ENCODE measurements around the gene MALRD1. TPM values are rescaled to one million over a fixed set of nuclear protein-coding genes. Genes with fewer than 3 reads are reported as not detected.
A peak's percentile ranks its signal among the peaks of the same experiment; 100 is the strongest.

The MALRD1 gene
- total RNA-seq, 1 experiment from 2014 or later = 0.86 TPM

DNA sequence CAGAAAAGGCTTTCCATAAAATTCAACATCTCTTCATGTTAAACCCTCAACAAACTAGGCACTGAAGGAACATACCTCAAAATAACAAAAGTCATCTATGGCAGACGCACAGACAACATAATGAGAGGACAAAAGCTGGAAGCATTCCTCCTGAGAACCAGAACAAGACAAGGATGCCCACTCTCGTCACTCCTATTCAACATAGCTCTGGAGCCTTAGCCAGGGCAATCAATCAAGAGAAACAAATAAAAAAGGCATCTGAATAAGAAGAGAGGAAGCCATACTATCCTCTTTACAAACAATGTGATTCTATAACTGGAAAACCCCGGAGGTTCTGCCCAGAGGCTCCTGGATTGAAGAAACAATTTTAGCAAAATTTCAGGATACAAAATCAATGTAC is 251.0 kb downstream of the MALRD1 start:
- ChIA-PET CTCF (no interaction called here), POLR2A (ENCODE audit: low non-redundant PET) (no interaction called here)
- no peak for TF ChIP-seq EZH2 (IDR thresholded peaks at IDR 0.05; ENCODE audit: borderline replicate concordance, low read depth, low read length, poor library complexity, severe bottlenecking)
- TF ChIP-seq, protein P1, sequence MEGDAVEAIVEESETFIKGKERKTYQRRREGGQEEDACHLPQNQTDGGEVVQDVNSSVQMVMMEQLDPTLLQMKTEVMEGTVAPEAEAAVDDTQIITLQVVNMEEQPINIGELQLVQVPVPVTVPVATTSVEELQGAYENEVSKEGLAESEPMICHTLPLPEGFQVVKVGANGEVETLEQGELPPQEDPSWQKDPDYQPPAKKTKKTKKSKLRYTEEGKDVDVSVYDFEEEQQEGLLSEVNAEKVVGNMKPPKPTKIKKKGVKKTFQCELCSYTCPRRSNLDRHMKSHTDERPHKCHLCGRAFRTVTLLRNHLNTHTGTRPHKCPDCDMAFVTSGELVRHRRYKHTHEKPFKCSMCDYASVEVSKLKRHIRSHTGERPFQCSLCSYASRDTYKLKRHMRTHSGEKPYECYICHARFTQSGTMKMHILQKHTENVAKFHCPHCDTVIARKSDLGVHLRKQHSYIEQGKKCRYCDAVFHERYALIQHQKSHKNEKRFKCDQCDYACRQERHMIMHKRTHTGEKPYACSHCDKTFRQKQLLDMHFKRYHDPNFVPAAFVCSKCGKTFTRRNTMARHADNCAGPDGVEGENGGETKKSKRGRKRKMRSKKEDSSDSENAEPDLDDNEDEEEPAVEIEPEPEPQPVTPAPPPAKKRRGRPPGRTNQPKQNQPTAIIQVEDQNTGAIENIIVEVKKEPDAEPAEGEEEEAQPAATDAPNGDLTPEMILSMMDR (conservative IDR thresholded peaks at IDR 0.05; ENCODE audit: low read depth, low read length) = no peak
- H3K27ac ChIP-seq (ENCODE audit: low read depth, low read length, poor library complexity, severe bottlenecking) = no peak overlapping the region
- no peaks in the 10 kb centered on the region for H3K36me3 ChIP-seq (ENCODE audit: insufficient read depth, low read length, poor library complexity, severe bottlenecking)
- H3K27me3 ChIP-seq (replicated peaks; ENCODE audit: insufficient read depth, low read depth, low read length, poor library complexity) = no peaks in the 10 kb centered on the region
- H3K4me3 ChIP-seq (ENCODE audit: low read depth, low read length, poor library complexity, severe bottlenecking) = no peak overlapping the region
- intact Hi-C loops (cut with micrococcal nuclease; ENCODE audit: unreplicated experiment) = no loop called here
- no peaks in the 10 kb centered on the region for H3K4me1 ChIP-seq (ENCODE audit: insufficient read depth, low read length, poor library complexity, severe bottlenecking)
- no TSS peak for BruUV-seq (replicated peaks)
- no peak for DNase-seq (ENCODE audit: low spot score)
- H3K9me3 ChIP-seq (ENCODE audit: low read depth, low read length, poor library complexity, severe bottlenecking) = no peaks in the 10 kb centered on the region

DNA sequence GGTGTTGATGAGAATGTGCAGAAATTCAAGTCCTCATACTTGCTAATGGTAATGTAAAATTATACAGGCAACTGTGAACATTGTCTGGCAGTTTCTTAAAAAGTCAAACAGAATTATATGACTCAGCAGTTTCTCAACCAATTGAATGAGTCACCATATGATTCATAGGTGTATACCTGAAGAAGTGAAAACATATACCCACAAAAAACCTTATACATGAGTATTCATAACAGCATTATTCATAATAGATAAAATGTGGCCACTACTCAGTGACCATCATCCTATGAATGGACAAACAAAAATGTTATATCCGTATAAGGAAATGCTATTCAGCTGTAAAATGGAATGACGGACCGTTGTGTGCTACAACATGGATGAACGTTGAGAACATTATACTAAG is 253.5 kb downstream of the MALRD1 start:
- Histone ChIP-seq H3K36me3 (ENCODE audit: insufficient read depth, low read length, poor library complexity, severe bottlenecking) (no peaks in the 10 kb centered on the region), H3K27ac (ENCODE audit: low read depth, low read length, poor library complexity, severe bottlenecking) (no peak overlapping the region), H3K4me3 (ENCODE audit: low read depth, low read length, poor library complexity, severe bottlenecking) (no peak overlapping the region), H3K4me1 (ENCODE audit: insufficient read depth, low read length, poor library complexity, severe bottlenecking) (no peaks in the 10 kb centered on the region), H3K9me3 (ENCODE audit: low read depth, low read length, poor library complexity, severe bottlenecking) (no peaks in the 10 kb centered on the region), H3K27me3 (replicated peaks; ENCODE audit: insufficient read depth, low read depth, low read length, poor library complexity) (no peaks in the 10 kb centered on the region)
- DNase-seq (ENCODE audit: low spot score) = no peak
- POLR2A ChIA-PET (ENCODE audit: low non-redundant PET) = no interaction called here
- TF ChIP-seq EZH2 (IDR thresholded peaks at IDR 0.05; ENCODE audit: borderline replicate concordance, low read depth, low read length, poor library complexity, severe bottlenecking) = no peak
- TF ChIP-seq, protein P1 (conservative IDR thresholded peaks at IDR 0.05; ENCODE audit: low read depth, low read length) = no peak
- no TSS peak for BruUV-seq (replicated peaks)
- intact Hi-C loops (cut with micrococcal nuclease; ENCODE audit: unreplicated experiment) = no loop called here
- CTCF ChIA-PET = no interaction called here

DNA sequence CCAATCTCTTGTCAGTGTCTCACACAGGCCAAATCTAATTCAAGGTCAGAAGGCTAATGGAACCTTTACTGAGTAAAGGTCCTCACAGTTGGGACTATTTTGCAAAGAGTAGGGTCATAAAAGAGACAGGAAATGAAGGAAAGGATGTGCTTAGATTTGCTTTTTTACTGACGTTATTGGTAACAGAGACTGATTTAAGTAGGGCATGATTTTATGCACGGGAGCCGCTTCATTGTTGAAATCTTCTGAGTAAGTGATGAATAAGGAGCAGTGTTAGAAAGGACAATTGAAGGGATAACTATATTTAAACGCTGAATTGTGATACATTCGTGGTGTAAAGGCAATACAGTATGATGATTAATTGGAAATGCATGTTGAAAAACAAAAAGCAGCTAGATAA is 261.5 kb downstream of the MALRD1 start:
- Histone ChIP-seq H3K4me3 (ENCODE audit: low read depth, low read length, poor library complexity, severe bottlenecking) (no peak overlapping the region), H3K9me3 (ENCODE audit: low read depth, low read length, poor library complexity, severe bottlenecking) (no peaks in the 10 kb centered on the region), H3K36me3 (ENCODE audit: insufficient read depth, low read length, poor library complexity, severe bottlenecking) (no peaks in the 10 kb centered on the region), H3K4me1 (ENCODE audit: insufficient read depth, low read length, poor library complexity, severe bottlenecking) (no peaks in the 10 kb centered on the region), H3K27me3 (replicated peaks; ENCODE audit: insufficient read depth, low read depth, low read length, poor library complexity) (no peaks in the 10 kb centered on the region), H3K27ac (ENCODE audit: low read depth, low read length, poor library complexity, severe bottlenecking) (no peak overlapping the region)
- TF ChIP-seq, protein P1 (conservative IDR thresholded peaks at IDR 0.05; ENCODE audit: low read depth, low read length) = no peak
- TF ChIP-seq EZH2 (IDR thresholded peaks at IDR 0.05; ENCODE audit: borderline replicate concordance, low read depth, low read length, poor library complexity, severe bottlenecking) = no peak
- ChIA-PET CTCF (no interaction called here), POLR2A (ENCODE audit: low non-redundant PET) (no interaction called here)
- intact Hi-C loops (cut with micrococcal nuclease; ENCODE audit: unreplicated experiment) = loop anchor here (5.0 kb wide), 1 partner anchor 393 kb away; no protein-coding TSS in a partner anchor
- DNase-seq (ENCODE audit: low spot score) = peak; percentile 70
- no TSS peak for BruUV-seq (replicated peaks)

Measured in A673 (cell line).